ENCODE measurements around the gene IFITM1. TPM values are rescaled to one million over a fixed set of nuclear protein-coding genes. Genes with fewer than 3 reads are reported as not detected.

The IFITM1 gene
- total RNA-seq, 1 donor from 2014 or later = 128 TPM

- H3K9me3 Mint-ChIP-seq = no peaks in the 10 kb centered on the region
- H3K4me3 Mint-ChIP-seq = no peak overlapping the region
- DNase-seq (ENCODE audit: low spot score in 2 of 2, unreplicated experiment in 2 of 2) = no peak
- H3K4me1 Mint-ChIP-seq = peaks cover 45% of the 10 kb centered on the region
- no peaks in the 10 kb centered on the region for H3K27me3 Mint-ChIP-seq (ENCODE audit: low read depth)
- TF ChIP-seq CTCF (IDR thresholded peaks at IDR 0.05; ENCODE audit: unreplicated experiment) = no peak
- H3K36me3 Mint-ChIP-seq = no peaks in the 10 kb centered on the region
- no peak overlapping the region for H3K27ac Mint-ChIP-seq
These were observed 37.6 kb downstream of the IFITM1 start for GRCh38 chr11:351411-351810.

GRCh38 chr11:352456-353031, 38.7 kb downstream of the IFITM1 start:
- peak overlapping the region; percentile 98 for H3K27ac Mint-ChIP-seq
- no peak for TF ChIP-seq CTCF (IDR thresholded peaks at IDR 0.05; ENCODE audit: unreplicated experiment)

GRCh38 chr11:353179-353873, 39.5 kb downstream of the IFITM1 start:
- Mint-ChIP-seq H3K4me1 (peaks cover 45% of the 10 kb centered on the region), H3K36me3 (no peaks in the 10 kb centered on the region), H3K27ac (peak overlapping the region; percentile 98), H3K4me3 (no peak overlapping the region), H3K27me3 (ENCODE audit: low read depth) (no peaks in the 10 kb centered on the region), H3K9me3 (no peaks in the 10 kb centered on the region)
- DNase-seq (ENCODE audit: low spot score in 2 of 2, unreplicated experiment in 2 of 2) = no peak
- no peak for TF ChIP-seq CTCF (IDR thresholded peaks at IDR 0.05; ENCODE audit: unreplicated experiment)

More at GRCh38 chr11:352456-353031, 38.7 kb downstream of the IFITM1 start:
- H3K4me3 Mint-ChIP-seq = no peak overlapping the region
- H3K36me3 Mint-ChIP-seq = no peaks in the 10 kb centered on the region
- no peaks in the 10 kb centered on the region for H3K27me3 Mint-ChIP-seq (ENCODE audit: low read depth)
- no peak for DNase-seq (ENCODE audit: low spot score in 2 of 2, unreplicated experiment in 2 of 2)
- H3K9me3 Mint-ChIP-seq = no peaks in the 10 kb centered on the region
- peaks cover 45% of the 10 kb centered on the region for H3K4me1 Mint-ChIP-seq

- Mint-ChIP-seq H3K4me3 (peak overlapping the region; percentile 37), H3K36me3 (no peaks in the 10 kb centered on the region), H3K9me3 (no peaks in the 10 kb centered on the region), H3K27ac (peak overlapping the region; percentile 97), H3K4me1 (peaks cover 36% of the 10 kb centered on the region), H3K27me3 (ENCODE audit: low read depth) (peaks cover 2% of the 10 kb centered on the region)
- no peak for TF ChIP-seq CTCF (IDR thresholded peaks at IDR 0.05; ENCODE audit: unreplicated experiment)
- peak; percentile 92 to 94 for DNase-seq (ENCODE audit: low spot score in 2 of 2, unreplicated experiment in 2 of 2)
These were observed 42.0 kb downstream of the IFITM1 start for GRCh38 chr11:355581-356458.

- peaks cover 2% of the 10 kb centered on the region for H3K27me3 Mint-ChIP-seq (ENCODE audit: low read depth)
- no peak overlapping the region for H3K4me3 Mint-ChIP-seq
- peaks cover 5% of the 10 kb centered on the region for H3K9me3 Mint-ChIP-seq
- H3K4me1 Mint-ChIP-seq = peaks cover 29% of the 10 kb centered on the region
- no peak overlapping the region for H3K27ac Mint-ChIP-seq
- no peak for DNase-seq (ENCODE audit: low spot score in 2 of 2, unreplicated experiment in 2 of 2)
- TF ChIP-seq CTCF (IDR thresholded peaks at IDR 0.05; ENCODE audit: unreplicated experiment) = no peak
- H3K36me3 Mint-ChIP-seq = no peaks in the 10 kb centered on the region
These were observed 42.8 kb downstream of the IFITM1 start for GRCh38 chr11:356610-357009.
